HEK293T (cell line): ENCODE data around the gene TRPC4.

ENCODE experiments used
- CTCF ChIA-PET: fragments of 350-600 bp; formaldehyde crosslinking; extraction: SDS; loops from one replicate; lab custom pipeline; 2021; ENCODE audit warnings: antibody characterized with exemption, inconsistent platforms; lab: Yijun Ruan, JAX
- POLR2A ChIA-PET: fragments of 350-600 bp; formaldehyde crosslinking; extraction: SDS; loops from one replicate; lab custom pipeline; 2020; ENCODE audit warnings: antibody characterized with exemption, inconsistent platforms; lab: Yijun Ruan, JAX
- DNase-seq: peaks from one replicate; pipeline ENCODE4 v3.0.0; 2012; ENCODE audit warnings: mixed read lengths; ENCODE audit errors: extremely low spot score
- ARNT ChIP-seq: fragments of 450-650 bp; IDR thresholded peaks from 2 replicates; pipeline ENCODE4 v1.6.1; 2017; ENCODE audit warnings: mild to moderate bottlenecking
- BHLHE40 ChIP-seq: fragments of 450-650 bp; IDR thresholded peaks from 2 replicates; pipeline ENCODE4 v1.6.1; 2016; ENCODE audit warnings: mild to moderate bottlenecking, moderate library complexity, borderline replicate concordance
- CTBP1 ChIP-seq: fragments of 450-650 bp; IDR thresholded peaks from 2 replicates; pipeline ENCODE4 v1.6.1; 2016; ENCODE audit warnings: borderline replicate concordance
- ELF4 ChIP-seq: fragments of 450-650 bp; IDR thresholded peaks from 2 replicates; pipeline ENCODE4 v1.6.1; 2017; ENCODE audit warnings: antibody characterized with exemption
- FOXA1 ChIP-seq: fragments of 450-650 bp; IDR thresholded peaks from 2 replicates; pipeline ENCODE4 v1.6.1; 2016; ENCODE audit warnings: mild to moderate bottlenecking
- FOXK2 ChIP-seq: fragments of 450-650 bp; IDR thresholded peaks from 2 replicates; pipeline ENCODE4 v1.6.1; 2016; ENCODE audit warnings: mild to moderate bottlenecking
- FOXM1 ChIP-seq: fragments of 450-650 bp; IDR thresholded peaks from 2 replicates; pipeline ENCODE4 v1.6.1; 2017; ENCODE audit warnings: mild to moderate bottlenecking, borderline replicate concordance
- HDGF ChIP-seq: fragments of 450-650 bp; IDR thresholded peaks from 2 replicates; pipeline ENCODE4 v1.6.1; 2017; ENCODE audit warnings: antibody characterized with exemption, borderline replicate concordance
- L3MBTL2 ChIP-seq: fragments of 450-650 bp; conservative IDR thresholded peaks from 2 replicates; pipeline ENCODE4 v1.6.1; 2016; ENCODE audit warnings: mild to moderate bottlenecking
- LEF1 ChIP-seq: fragments of 450-650 bp; IDR thresholded peaks from 2 replicates; pipeline ENCODE4 v1.6.1; 2017; ENCODE audit warnings: mild to moderate bottlenecking, borderline replicate concordance
- NFRKB ChIP-seq: fragments of 450-650 bp; IDR thresholded peaks from 2 replicates; pipeline ENCODE4 v1.6.1; 2016; ENCODE audit warnings: mild to moderate bottlenecking, moderate library complexity
- SP1 ChIP-seq: fragments of 450-650 bp; IDR thresholded peaks from 2 replicates; pipeline ENCODE4 v1.6.1; 2017
- SUZ12 ChIP-seq: fragments of 450-650 bp; IDR thresholded peaks from 2 replicates; pipeline ENCODE4 v1.6.1; 2016; ENCODE audit warnings: mild to moderate bottlenecking
- TARDBP ChIP-seq: fragments of 450-650 bp; IDR thresholded peaks from 2 replicates; pipeline ENCODE4 v1.6.1; 2016
- ZNF384 ChIP-seq: fragments of 450-650 bp; IDR thresholded peaks from 2 replicates; pipeline ENCODE4 v1.6.1; 2016
- TF ChIP-seq, protein P1 (sequence below): fragments of 450-650 bp; IDR thresholded peaks from 2 replicates; pipeline ENCODE4 v1.6.1; 2016

Gene TRPC4

DNA sequence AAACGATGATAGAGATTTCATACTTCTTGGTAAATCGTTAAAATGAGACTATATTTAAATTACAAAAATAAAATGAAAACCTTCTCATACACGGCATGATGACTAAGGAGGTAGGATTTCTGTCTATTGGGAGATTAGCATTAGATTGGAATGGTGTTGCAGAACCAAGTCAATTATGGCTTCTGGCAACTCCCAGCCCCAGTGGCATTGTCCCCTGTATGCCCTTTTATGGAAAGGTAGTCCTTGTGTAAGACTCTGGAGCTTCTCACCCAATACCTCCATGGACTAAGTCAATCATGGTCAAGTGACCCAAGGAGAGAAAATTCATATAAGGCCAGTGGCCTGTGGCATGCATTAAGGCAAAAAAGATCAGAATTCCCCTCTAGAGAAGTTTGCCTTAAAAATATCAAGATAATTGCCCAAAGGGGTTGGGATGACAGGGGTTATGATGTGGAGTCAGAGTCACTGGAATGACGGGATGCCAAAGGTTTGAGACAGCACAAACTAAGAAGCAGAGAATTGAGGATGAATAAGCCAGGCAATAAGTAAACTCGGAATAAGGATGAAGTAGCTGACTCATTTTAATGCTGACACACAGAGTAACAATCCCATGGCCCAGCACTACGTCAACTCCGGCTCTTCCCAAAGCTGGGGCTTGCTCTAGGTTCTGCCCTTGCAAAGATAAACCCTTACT, 213.2 kb downstream of the TRPC4 start:
- POLR2A ChIA-PET: no interaction called here
- CTCF ChIA-PET: no interaction called here
- TF ChIP-seq SP1 (no peak), CTBP1 (no peak), L3MBTL2 (no peak), NFRKB (no peak), LEF1 (no peak), ARNT (no peak), HDGF (no peak), TARDBP (no peak), ZNF384 (no peak), FOXA1 (no peak), FOXK2 (no peak), FOXM1 (no peak)
- no peak for DNase-seq

DNA sequence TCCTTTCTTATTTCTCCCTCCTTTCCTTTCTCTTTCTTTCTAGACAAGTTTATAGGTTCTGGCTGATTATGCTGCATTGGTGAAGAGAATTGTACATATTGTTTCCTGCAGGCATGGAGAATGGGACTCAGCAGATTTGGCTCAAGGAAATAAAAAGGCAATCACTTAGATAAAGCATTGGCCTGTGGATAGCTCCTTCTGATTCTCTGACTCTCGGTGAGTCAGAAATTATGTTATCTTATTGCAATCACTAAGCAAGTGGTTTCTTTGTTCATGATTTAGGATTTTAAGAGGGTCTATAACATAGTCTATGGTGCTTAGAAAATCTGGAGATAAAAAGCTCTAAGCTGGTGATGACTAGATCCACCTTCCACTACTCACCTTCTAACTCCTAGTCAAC, 217.0 kb downstream of the TRPC4 start:
- ChIA-PET CTCF (no interaction called here), POLR2A (no interaction called here)
- no peak for TF ChIP-seq ELF4
- TF ChIP-seq BHLHE40: no peak
- TF ChIP-seq LEF1: no peak
- TF ChIP-seq FOXM1: no peak
- TF ChIP-seq L3MBTL2: no peak
- no peak for TF ChIP-seq CTBP1
- TF ChIP-seq SUZ12: no peak
- no peak for TF ChIP-seq NFRKB
- TF ChIP-seq ARNT: no peak
- TF ChIP-seq, protein P1, sequence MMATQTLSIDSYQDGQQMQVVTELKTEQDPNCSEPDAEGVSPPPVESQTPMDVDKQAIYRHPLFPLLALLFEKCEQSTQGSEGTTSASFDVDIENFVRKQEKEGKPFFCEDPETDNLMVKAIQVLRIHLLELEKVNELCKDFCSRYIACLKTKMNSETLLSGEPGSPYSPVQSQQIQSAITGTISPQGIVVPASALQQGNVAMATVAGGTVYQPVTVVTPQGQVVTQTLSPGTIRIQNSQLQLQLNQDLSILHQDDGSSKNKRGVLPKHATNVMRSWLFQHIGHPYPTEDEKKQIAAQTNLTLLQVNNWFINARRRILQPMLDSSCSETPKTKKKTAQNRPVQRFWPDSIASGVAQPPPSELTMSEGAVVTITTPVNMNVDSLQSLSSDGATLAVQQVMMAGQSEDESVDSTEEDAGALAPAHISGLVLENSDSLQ: no peak
- TF ChIP-seq SP1: no peak
- TF ChIP-seq TARDBP: no peak
- no peak for TF ChIP-seq ZNF384
- no peak for TF ChIP-seq HDGF
- TF ChIP-seq FOXA1: no peak
- no peak for TF ChIP-seq FOXK2
- DNase-seq: no peak

DNA sequence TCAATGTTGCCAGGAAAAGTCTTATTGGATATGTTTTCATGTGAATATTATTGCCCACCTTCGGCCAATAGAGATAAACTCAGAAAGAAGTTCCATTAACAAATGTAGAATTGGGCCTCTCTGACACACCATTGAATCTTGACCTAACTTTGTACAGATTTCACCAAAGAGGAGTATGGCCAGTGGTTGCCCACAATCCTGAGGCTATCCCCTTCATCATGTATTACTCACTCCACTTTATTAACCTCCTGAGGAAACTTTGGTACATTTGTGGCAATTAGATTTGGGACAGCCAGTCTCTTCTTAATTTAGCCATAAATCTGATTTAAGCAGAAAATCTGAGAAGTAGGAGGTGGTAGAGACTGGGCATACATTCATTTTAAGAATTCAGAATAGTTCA, 217.7 kb downstream of the TRPC4 start:
- ChIA-PET POLR2A (no interaction called here), CTCF (no interaction called here)
- no peak for TF ChIP-seq BHLHE40
- TF ChIP-seq TARDBP: no peak
- no peak for TF ChIP-seq L3MBTL2
- TF ChIP-seq HDGF: no peak
- TF ChIP-seq SP1: no peak
- no peak for TF ChIP-seq FOXK2
- no peak for TF ChIP-seq CTBP1
- no peak for TF ChIP-seq FOXM1
- TF ChIP-seq SUZ12: no peak
- no peak for TF ChIP-seq ARNT
- TF ChIP-seq LEF1: no peak
- TF ChIP-seq ELF4: no peak
- TF ChIP-seq, protein P1: no peak
- no peak for TF ChIP-seq ZNF384
- no peak for TF ChIP-seq NFRKB
- no peak for TF ChIP-seq FOXA1
- DNase-seq: no peak

DNA sequence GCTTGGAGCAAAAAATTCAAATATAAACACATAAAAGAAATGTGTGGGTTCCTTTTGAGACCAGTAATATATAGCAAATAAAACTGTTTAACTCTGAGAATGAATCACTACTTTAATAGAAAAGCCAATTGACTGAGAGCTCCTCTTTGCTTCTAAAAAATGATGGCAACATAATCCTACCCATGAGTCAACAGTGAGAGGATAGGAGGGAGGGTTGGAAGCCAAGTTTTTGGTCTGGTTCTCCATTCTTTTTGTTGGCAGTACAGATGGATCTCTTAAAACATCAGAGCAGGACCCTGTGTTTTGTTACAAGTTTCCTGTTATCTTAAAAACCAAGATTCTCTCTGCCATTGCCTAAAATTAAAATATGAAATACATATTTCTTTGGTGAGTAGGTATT, 221.0 kb downstream of the TRPC4 start:
- ChIA-PET CTCF (no interaction called here), POLR2A (no interaction called here)
- no peak for DNase-seq

DNA sequence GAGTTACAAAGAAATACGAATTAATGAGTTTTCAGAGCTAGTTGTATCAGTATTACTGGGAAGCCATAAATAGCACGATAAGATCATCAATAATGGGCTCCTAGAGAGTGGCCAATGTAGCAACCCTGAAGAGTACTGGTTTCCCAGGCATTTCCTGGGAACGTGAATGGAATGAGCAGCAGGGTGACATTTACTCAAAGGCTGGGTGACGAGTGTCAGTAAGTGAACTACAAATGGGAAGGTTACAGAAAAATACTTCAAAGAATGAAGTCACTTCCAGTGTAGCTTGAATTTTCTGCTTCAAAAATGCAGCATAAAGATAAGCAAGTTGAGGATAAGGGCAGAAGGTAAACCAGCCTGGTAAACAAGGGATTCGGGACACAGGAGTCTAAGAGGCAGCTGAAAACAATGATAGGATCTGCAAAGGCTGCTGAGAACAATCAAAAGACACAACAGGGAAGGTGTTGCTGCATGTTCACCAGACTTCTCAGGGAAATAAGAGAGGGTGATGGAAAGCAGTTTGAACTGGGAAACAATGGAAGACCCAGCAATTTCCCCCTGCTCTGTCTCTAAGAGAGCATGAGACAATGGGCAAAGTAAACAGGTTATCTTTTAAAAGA, 222.4 kb downstream of the TRPC4 start:
- TF ChIP-seq SUZ12: no peak
- TF ChIP-seq NFRKB: no peak
- TF ChIP-seq, protein P1: no peak
- no peak for TF ChIP-seq ELF4
- no peak for DNase-seq
- ChIA-PET POLR2A (no interaction called here), CTCF (interaction anchor here (0.6 kb wide), 1 partner anchor 212 kb away, joined by 3 read pairs; no protein-coding TSS in a partner anchor)

More for the DNA sequence above, 221.0 kb downstream of the TRPC4 start:
- TF ChIP-seq HDGF: no peak
- no peak for TF ChIP-seq ELF4
- TF ChIP-seq SUZ12: no peak
- TF ChIP-seq LEF1: no peak
- no peak for TF ChIP-seq TARDBP
- no peak for TF ChIP-seq FOXA1
- no peak for TF ChIP-seq NFRKB
- no peak for TF ChIP-seq CTBP1
- no peak for TF ChIP-seq ZNF384
- no peak for TF ChIP-seq FOXK2
- no peak for TF ChIP-seq SP1
- no peak for TF ChIP-seq L3MBTL2
- TF ChIP-seq, protein P1: no peak
- no peak for TF ChIP-seq BHLHE40
- TF ChIP-seq FOXM1: no peak
- TF ChIP-seq ARNT: no peak
